GM12801 (cell line): ENCODE measurements around the gene ZNF281.

Experiments used
- CTCF ChIP-seq: IDR thresholded peaks from one replicate; pipeline ENCODE4 v1.5.1; 2011; ENCODE audit warnings: control low read depth; ENCODE audit not compliant: insufficient read length; ENCODE audit errors: extremely low read depth

ZNF281 gene

GRCh38 chr1:200386416-200386815, 23.4 kb downstream of the ZNF281 start:
- no peak for TF ChIP-seq CTCF

- TF ChIP-seq CTCF: no peak
Measured at GRCh38 chr1:200384818-200385390, 24.9 kb downstream of the ZNF281 start.

GRCh38 chr1:200381256-200381984, 28.4 kb downstream of the ZNF281 start:
- no peak for TF ChIP-seq CTCF

GRCh38 chr1:200380589-200381021, 29.2 kb downstream of the ZNF281 start:
- no peak for TF ChIP-seq CTCF

- no peak for TF ChIP-seq CTCF
Measured at GRCh38 chr1:200379940-200380588, 29.8 kb downstream of the ZNF281 start.

- no peak for TF ChIP-seq CTCF
Measured at GRCh38 chr1:200379432-200379757, 30.4 kb downstream of the ZNF281 start.

- TF ChIP-seq CTCF: no peak
Measured at GRCh38 chr1:200378096-200378495, 31.7 kb downstream of the ZNF281 start.
